GM19193 (cell line): Measurements from ENCODE around the gene PRKACA.

Experiments
- POLR2A ChIP-seq: IDR thresholded peaks from 4 replicates; pipeline ENCODE4 v1.6.1; 2011; ENCODE audit not compliant: insufficient read depth, insufficient read length; ENCODE audit errors: extremely low read depth

The PRKACA gene

DNA sequence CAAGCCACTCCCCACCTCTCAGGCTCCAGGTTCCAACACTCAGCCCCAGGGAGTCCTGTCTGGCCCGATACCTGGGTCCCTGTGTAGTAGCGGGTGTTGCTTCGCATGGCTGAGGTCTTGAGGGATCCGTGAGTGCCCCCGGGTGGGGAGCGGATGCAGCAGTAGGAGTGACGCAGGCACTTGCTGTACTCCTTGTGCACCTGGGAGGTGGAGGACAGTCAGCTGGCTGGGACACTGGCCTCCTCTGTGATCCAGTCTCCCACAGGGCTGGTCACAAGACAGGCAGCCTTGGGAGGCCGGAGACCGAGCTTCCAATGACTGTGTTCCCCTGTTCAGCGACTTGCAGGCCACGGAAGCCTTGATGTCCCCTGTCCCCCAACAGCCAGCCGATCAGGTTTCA is 35.2 kb upstream of the PRKACA start:
- TF ChIP-seq POLR2A = no peak

DNA sequence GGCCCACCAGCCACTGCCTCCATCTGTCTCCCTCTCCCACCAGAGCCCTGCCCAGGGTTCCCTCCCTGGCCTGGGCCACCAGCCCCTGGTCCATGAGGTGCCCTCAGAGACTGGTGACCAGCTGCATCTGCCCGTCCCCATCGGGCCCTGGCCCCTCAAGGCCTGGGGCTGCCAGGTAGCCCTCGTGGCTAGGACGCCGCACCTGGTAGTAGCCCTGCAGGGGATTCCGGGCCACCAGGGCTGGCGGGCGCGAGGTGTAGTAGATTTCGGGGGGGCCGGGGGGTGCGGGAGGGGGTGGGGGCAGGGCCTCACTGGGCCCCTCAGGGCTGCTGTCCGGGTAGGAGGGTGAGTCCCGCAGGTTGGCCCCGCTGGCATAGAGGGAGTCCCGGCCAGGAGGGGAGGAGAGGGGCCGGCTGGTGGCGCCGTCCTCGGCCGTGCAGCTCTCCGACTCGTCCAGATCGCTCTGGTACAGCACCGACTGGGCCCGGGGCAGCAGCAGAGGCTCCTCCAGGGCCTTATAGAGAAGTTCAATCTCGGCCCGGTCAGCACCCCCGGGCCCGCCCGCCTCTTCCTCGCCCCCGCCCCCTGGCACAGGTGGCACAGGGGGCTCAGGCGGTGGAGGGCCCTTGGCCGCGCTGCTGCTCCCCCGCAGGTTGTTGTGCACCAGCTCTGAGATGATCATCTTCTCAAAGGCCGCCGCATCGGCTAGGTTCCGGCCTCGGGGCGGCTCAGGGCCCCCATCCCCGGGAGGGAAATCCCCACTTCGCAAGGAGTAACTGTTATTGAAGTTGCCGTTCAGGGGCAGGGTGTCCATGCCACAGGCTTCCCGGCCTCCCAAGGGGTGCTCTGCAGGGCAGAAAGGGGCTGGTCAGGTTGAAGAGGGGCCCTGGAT is 33.5 kb upstream of the PRKACA start:
- TF ChIP-seq POLR2A = no peak

DNA sequence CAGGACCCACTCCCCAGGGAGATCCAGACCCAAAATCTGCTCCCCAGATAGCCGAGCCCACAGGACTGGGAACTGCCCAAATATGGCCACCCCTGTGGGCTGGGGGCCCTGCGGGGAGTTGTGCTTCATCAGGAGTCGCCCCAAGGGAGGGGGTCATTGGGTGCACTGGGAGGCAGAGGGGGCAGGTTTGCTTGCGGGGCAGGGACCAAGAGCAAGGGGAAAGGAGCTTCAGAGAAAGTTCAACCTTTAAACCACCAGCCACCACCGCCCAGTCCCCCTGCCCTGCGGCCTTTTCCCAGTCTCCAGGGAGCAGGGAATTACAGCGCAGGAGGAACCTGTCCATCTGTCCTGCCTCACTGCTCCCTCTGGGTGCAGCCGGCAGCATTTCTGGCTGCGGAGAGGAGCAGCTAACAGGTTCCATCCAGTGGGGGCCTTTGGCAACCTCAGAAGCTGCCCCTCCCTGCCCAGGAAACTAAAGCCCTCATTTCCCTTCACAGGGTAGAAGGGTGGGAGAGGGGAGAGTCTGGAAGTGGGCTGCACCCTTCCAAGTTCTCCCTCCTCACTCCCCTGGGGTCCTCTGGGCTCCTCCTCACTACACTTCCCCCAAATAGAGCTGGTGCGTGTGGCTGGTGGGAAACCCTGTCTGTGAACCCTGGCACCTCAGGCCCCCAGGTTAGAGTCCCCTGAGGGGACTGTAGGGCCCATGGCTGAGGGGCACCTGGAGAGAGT is 32.6 kb upstream of the PRKACA start:
- TF ChIP-seq POLR2A = no peak

DNA sequence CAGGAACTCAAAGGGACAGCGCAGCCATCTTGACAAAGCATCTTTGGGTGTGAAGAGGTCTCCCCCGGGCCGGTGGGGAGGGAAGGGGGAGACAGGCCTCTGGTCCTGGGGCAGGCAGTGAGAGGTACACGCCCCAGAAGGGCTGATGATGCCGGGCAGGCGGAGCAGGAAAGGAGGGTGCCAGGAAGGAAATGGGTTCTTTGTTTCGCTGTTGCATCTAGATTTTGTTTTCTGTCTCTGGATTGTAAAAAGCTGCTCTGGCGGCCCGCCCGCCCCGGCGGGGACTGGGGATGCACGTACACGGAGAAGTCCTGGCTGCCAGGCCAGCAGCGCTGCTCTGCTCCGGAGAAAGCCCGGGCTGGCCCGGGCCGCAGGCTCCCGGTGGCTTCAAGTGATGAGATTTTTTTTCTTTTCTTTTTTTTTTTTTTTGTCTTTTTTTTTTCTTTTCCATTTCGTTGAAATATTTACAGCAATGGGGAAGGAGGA is 32.0 kb upstream of the PRKACA start:
- no peak for TF ChIP-seq POLR2A

DNA sequence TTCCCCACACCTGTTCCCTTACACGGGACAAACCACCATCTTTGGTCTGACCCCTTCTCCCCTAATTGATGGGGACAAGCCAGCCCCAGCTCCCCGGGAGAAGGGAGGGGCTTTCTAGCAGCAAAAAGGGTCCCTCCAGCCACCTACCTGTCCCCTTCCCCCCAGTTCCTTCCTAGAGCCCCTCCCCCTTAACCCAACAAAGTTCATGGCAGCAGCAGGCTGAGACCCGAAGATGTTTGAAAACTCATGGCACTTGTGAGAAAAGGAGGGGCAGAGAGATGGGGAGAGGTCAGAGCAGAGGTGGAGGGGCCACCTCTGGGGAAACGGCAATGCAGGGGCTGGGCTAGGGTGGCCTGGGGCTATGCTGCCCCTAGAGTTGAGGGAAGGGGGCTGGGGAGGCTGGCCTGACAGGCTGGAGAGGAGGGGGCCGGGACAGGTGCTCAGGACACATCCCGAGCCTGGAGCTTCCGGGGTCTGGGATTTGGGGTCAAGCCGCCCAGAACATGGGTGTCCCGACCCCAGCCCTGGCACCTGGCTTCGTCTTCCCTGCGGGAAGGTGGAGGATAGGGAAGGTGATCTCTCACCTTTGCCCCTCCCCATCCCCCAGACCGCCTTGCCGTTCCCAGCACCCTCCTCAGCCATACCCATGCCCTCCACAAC is 31.3 kb upstream of the PRKACA start:
- TF ChIP-seq POLR2A = no peak

DNA sequence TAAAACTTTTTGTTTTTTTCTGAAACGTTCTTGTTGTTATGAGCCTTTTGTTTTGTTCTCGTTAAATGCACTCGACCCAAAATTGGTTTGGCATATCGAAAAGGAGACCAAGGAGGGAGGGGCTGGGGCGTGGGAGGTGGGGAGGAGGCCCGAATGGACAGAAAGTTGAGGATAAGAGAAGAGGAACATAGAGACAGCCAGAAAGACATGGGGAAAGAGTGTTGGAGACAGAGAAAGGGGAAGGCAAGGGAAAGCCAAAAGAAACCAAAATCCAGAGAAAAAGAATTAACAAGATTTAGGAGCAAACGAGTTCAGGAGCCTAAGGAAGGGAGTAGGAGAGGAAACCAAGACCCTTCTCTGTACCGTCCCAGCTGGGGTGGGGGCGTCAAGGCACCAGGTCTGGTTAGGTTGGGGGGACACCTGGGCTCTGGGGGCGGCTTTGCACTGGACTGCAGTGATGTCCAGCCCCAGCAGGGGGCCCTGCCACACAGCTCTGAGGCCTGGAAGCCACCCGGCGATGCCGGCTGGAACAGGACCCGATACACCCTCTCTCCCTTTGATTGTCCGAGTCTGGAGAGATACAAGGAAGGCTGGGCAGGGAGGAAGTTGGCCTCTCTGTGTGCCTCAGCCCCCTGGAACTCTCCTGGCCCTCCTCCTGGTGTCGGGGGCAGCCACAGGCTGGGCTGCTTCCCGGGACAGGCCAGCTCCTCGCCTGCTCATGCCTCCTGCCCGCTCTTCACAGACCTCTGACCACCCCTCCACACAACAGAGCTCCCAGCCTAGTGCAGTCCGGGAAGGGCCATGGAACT is 30.4 kb upstream of the PRKACA start:
- no peak for TF ChIP-seq POLR2A

DNA sequence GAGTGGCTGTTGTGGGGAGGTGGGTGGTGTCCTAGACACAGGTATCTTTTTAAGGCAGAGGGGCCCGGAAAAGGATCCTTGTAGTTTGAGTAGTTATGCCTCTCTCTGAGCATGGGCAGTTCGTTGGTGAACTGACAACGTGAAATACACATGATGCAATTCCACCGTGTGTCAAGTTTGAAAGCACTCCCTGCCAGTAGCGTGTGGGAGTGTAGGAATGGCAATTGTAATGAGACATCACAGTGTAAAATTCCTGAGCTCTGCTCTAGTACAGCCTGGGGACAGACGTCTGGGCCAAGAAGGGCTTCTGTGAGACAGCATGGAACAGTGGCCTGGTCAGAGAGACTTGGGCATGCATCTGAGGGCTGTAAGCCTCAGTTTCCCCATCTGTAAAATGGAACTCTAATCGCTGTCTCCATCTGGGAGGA is 29.2 kb upstream of the PRKACA start:
- no peak for TF ChIP-seq POLR2A

DNA sequence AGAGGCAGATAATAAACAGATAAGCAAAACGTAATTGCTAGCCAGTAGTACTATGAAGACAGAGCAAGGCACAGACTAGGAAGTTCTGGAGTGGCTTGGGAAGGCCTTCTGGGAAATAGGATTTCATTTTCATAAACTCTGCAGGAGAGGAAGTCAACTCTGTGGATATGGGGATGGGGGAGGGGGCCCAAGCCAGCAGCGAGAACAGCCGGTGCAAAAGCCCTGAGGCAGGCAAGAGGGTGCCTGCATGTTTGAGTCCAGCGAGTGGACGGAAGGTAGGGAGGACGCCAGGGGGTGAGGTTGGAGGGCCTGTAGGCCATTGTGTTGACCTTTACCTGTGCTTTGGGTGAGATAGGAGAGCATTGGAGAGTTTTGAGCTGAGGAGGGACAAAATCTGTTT is 27.8 kb upstream of the PRKACA start:
- no peak for TF ChIP-seq POLR2A

GRCh38 chr19:14142262-14143190 is 25.0 kb upstream of the PRKACA start:
- no peak for TF ChIP-seq POLR2A

DNA sequence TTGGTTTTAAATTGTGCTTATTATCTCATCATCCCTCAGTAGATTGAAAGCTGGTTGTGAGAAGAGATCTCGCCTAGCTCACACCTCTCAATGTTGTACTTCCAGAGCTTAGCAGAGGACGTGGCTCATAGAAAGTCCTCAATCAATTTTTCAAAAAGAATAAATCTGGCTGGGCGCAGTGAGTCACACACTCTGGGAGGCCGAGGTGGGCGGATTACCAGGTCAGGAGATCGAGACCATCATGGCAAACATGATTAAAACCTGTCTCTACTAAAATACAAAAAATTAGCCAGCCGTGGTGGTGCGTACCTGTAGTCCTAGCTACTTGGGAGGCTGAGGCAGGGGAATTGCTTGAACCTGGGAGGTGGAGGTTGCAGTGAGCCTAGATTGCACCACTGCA is 23.5 kb upstream of the PRKACA start:
- no peak for TF ChIP-seq POLR2A

DNA sequence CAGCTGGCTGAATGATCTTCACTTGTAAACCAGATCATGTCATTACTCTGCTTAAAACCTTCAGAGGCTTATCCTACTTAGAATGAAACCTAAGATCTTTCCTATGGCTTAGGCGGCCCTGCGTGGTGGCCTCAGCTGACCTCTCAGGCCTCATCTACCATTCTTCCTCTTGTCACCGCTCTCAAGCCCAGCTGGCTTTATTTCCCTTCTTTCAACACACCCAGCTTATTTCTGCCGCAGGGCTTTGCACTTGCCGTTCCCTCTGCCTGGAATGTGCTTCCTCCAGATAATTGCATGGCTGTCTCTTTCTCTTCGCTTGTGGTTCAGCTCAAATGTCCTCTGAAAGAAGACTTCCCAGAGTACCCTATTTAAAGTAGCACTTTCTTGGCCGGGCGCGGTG is 22.4 kb upstream of the PRKACA start:
- no peak for TF ChIP-seq POLR2A

DNA sequence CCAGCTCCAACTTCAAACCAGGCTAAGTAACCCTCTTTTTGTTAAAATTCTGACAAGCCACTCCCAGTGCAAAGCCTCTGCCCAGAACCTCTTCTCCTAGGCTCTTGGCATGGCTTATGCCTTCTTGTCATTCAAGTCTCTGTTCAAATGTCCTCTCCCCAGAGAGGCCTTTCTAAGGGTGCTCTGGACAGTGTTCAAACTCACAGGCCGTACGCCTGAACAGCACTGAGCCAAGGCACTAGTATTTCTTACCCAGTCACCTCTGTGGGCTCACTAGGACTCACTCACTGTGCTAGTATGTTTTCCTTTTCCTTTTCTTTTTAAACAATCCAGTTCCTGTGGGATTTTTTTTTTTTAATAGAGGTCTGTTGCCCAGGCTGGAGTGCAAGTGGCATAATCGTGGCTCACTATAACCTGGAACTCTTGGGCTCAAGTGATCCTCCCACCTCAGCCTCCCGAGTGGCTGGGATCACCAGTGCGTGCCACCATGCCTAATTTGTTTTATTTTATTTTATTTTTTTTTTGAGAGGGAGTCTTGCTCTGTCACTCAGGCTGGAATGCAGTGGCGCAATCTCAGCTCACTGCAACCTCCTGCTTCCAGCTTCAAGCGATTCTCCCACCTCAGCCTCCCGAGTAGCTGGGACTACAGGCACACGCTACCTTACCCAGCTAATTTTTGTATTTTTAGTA is 21.2 kb upstream of the PRKACA start:
- no peak for TF ChIP-seq POLR2A
